HG03103 (cell line): ENCODE data around the gene TLR7.

Experiments used
- ATAC-seq: cut with Tn5 transposase; IDR thresholded peaks from one replicate; pipeline ENCODE4 v1.9.1; 2021; ENCODE audit warnings: low read depth; ENCODE audit not compliant: unreplicated experiment

The TLR7 gene

GRCh38 chrX:12890467-12890866 is 23.6 kb downstream of the TLR7 start:
- peak; percentile 58 for ATAC-seq

- no peak for ATAC-seq
Measured at GRCh38 chrX:12891171-12891570, 24.3 kb downstream of the TLR7 start.

GRCh38 chrX:12891915-12892506 is 25.1 kb downstream of the TLR7 start:
- ATAC-seq, result peak; percentile 46

GRCh38 chrX:12892716-12893115 is 25.8 kb downstream of the TLR7 start:
- ATAC-seq, result no peak

GRCh38 chrX:12894074-12895030 is 27.5 kb downstream of the TLR7 start:
- ATAC-seq, result no peak

GRCh38 chrX:12895866-12896265 is 29.0 kb downstream of the TLR7 start:
- no peak for ATAC-seq

GRCh38 chrX:12896935-12897334 is 30.1 kb downstream of the TLR7 start:
- no peak for ATAC-seq

GRCh38 chrX:12898073-12898472 is 31.2 kb downstream of the TLR7 start:
- ATAC-seq, result no peak

GRCh38 chrX:12899506-12899905 is 32.6 kb downstream of the TLR7 start:
- no peak for ATAC-seq

- no peak for ATAC-seq
Measured at GRCh38 chrX:12901486-12901885, 34.6 kb downstream of the TLR7 start.

GRCh38 chrX:12903646-12904045 is 36.8 kb downstream of the TLR7 start:
- no peak for ATAC-seq

- no peak for ATAC-seq
Measured at GRCh38 chrX:12906046-12906761, 39.3 kb downstream of the TLR7 start, which contains the start of gene TLR8. TSS of gene TLR8 (plus strand) at chrX:12906620. CDS start at chrX:12906707, 87 bp downstream.

- no peak for ATAC-seq
Measured at GRCh38 chrX:12910423-12911121, 43.7 kb downstream of the TLR7 start.

- ATAC-seq, result no peak
Measured at GRCh38 chrX:12911122-12911470, 44.2 kb downstream of the TLR7 start.

- ATAC-seq, result no peak
Measured at GRCh38 chrX:12912791-12913482, 46.1 kb downstream of the TLR7 start.

GRCh38 chrX:12917753-12918152 is 50.9 kb downstream of the TLR7 start:
- no peak for ATAC-seq

GRCh38 chrX:12919051-12919450 is 52.2 kb downstream of the TLR7 start:
- ATAC-seq, result no peak

GRCh38 chrX:12919620-12920019 is 52.7 kb downstream of the TLR7 start:
- no peak for ATAC-seq

GRCh38 chrX:12920990-12921389 is 54.1 kb downstream of the TLR7 start:
- no peak for ATAC-seq
